Effector memory CD4-positive, alpha-beta T cell (primary cell): ENCODE data around the gene GCN1.
A peak's percentile ranks its signal among the peaks of the same experiment; 100 is the strongest.
"Not testable (repeated sequence)": the region's sequence is repeated elsewhere in the genome, so short reads cannot be mapped to it uniquely, and the experiment has no call there.

Experiments used
- DNase-seq, 3 donors: peaks; one replicate each; pipeline ENCODE4 v3.0.0-alpha.2; 2020
- H3K27ac ChIP-seq: 2 replicates; pipeline ENCODE4 v1.7.0; 2013; ENCODE audit warnings: mild to moderate bottlenecking, low read length, moderate library complexity; ENCODE audit not compliant: insufficient read depth, poor library complexity, severe bottlenecking
- H3K27me3 ChIP-seq: replicated peaks from 2 replicates; pipeline ENCODE4 v1.7.0; 2013; ENCODE audit warnings: mild to moderate bottlenecking, low read length; ENCODE audit not compliant: insufficient read depth, control insufficient read depth, poor library complexity, severe bottlenecking
- H3K36me3 ChIP-seq: 2 replicates; pipeline ENCODE4 v1.7.0; 2013; ENCODE audit warnings: mild to moderate bottlenecking, low read length, moderate library complexity; ENCODE audit not compliant: control insufficient read depth, insufficient read depth
- H3K4me1 ChIP-seq: 2 replicates; pipeline ENCODE4 v1.7.0; 2013; ENCODE audit warnings: low read length, mild to moderate bottlenecking; ENCODE audit not compliant: control insufficient read depth, insufficient read depth, poor library complexity, severe bottlenecking
- H3K4me3 ChIP-seq: 2 replicates; pipeline ENCODE4 v1.7.0; 2013; ENCODE audit warnings: low read length, low read depth, mild to moderate bottlenecking; ENCODE audit not compliant: insufficient read depth, poor library complexity, severe bottlenecking
- H3K9me3 ChIP-seq: 2 replicates; pipeline ENCODE4 v1.7.0; 2013; ENCODE audit warnings: mild to moderate bottlenecking, low read length, moderate library complexity; ENCODE audit not compliant: control insufficient read depth

Gene GCN1

DNA sequence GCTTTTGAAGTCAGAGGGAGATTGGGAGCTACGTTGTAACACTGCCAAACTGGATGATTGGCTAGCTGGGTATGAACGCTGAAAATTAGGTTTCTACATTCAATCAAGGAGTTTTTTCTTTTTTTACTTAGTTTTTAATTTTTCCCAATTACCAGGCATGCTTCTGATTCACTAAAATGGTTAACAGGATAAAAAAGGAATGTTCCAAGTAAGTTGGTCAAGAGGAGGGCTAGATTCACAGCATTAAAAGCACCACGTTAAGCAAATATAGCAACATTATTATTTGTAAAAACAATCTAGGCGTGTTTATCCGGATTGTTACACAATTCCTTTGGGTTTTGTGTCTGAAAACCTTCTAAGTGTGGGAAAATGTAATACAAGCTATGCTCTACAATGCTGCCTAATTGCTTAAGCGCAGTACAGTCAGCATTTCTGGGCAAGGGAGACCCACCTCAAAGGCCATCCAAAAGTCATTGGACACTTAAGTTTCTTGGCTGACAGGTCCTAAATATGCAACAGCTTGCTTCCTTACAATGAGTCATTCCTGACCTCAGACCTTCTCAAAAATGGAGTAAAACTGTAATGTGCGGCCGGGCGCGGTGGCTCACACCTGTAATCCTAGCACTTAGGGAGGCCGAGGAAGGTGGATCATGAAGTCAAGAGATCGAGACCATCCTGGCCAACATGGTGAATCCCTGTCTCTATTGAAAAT is 5.2 kb upstream of the GCN1 start:
- H3K9me3 ChIP-seq: no peaks in the 10 kb centered on the region
- H3K27me3 ChIP-seq: no peaks in the 10 kb centered on the region
- DNase-seq: peak in 2 of 3 donors; percentile 17 to 27
- peaks cover 30% of the 10 kb centered on the region for H3K36me3 ChIP-seq
- peaks cover 31% of the 10 kb centered on the region for H3K4me1 ChIP-seq
- peak overlapping the region; percentile 78 for H3K27ac ChIP-seq
- H3K4me3 ChIP-seq: peak overlapping the region; percentile 76

DNA sequence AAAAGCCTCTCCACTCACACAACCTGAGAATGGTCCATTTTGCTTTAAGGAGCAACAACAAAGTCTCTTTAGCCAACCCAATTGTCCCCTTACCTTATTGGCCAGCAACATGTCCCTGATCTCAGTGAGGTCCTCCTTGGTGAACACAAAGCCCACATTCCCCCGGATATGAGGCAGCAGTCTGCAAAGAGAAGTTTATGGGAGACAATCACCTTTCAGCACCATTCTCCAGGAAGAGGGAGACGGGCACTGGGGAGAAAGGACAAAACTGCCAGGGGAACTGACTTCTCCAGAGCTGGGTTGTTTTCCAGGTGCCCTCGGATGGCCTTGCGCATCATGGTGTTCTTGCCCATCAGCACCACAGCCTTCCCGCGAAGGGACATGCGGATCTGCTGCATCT is 4.5 kb upstream of the GCN1 start:
- Histone ChIP-seq H3K27ac (peak overlapping the region; percentile 78), H3K36me3 (peaks cover 30% of the 10 kb centered on the region), H3K4me3 (no peak overlapping the region), H3K27me3 (no peaks in the 10 kb centered on the region), H3K9me3 (no peaks in the 10 kb centered on the region), H3K4me1 (peaks cover 34% of the 10 kb centered on the region)
- no peak for DNase-seq

DNA sequence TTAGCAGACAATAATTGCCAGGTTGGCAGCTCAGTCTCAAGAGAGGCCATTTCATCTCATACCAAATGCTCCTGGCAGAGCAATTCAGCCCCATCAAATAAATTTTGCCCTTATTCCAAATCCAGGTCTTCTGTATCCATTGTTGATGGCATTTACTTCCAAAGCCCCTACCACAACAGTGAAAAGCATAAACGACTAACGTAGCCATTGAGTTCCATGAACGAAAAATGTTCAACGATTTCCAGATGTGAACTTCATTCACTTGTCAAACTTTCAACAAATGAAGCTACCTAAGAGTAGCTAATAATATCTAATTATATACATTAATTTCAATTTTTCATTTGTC is 3.0 kb upstream of the GCN1 start:
- Histone ChIP-seq H3K4me3 (no peak overlapping the region), H3K4me1 (peaks cover 40% of the 10 kb centered on the region), H3K27ac (no peak overlapping the region)

DNA sequence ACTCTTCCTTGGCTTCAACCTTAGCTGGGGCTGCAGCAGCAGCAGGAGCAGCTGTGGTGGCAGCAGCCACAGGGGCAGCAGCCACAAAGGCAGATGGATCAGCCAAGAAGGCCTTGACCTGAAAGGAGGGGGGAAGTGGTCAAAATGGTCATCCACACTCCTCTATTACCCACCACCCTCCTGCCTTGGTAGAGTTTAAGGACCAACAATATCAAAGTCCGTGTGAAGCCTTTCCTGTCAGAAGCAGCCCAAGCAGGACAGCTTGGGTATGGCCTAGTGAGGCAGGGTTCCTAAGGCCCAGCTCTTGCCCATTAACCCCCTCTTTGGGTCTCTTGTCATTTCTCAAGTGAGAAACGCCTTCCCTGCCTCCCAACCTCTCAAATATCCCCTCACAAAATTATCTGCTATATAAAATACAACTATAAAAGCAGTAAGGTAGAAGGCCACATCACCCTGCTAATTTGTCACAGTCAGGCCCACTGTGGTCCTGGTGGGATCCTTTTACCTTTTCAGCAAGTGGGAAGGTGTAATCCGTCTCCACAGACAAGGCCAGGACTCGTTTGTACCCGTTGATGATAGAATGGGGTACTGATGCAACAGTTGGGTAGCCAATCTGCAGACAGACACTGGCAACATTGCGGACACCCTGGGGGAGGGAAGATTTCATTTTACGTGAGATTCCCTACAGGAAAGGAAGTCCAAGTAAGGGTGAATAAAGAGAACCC is 2.5 kb upstream of the GCN1 start:
- not testable (repeated sequence) for H3K9me3 ChIP-seq, H3K27ac ChIP-seq, H3K4me3 ChIP-seq, H3K27me3 ChIP-seq, DNase-seq
- Histone ChIP-seq H3K36me3 (peaks cover 30% of the 10 kb centered on the region), H3K4me1 (peaks cover 35% of the 10 kb centered on the region)

More for the DNA sequence above, 3.0 kb upstream of the GCN1 start:
- H3K27me3 ChIP-seq: no peaks in the 10 kb centered on the region
- no peak for DNase-seq
- no peaks in the 10 kb centered on the region for H3K9me3 ChIP-seq
- peaks cover 30% of the 10 kb centered on the region for H3K36me3 ChIP-seq

GRCh38 chr12:120196363-120196762 is 1.8 kb upstream of the GCN1 start:
- Histone ChIP-seq H3K27ac (no peak overlapping the region), H3K27me3 (no peaks in the 10 kb centered on the region), H3K9me3 (no peaks in the 10 kb centered on the region), H3K4me1 (peaks cover 32% of the 10 kb centered on the region), H3K36me3 (peaks cover 30% of the 10 kb centered on the region), H3K4me3 (no peak overlapping the region)
- no peak for DNase-seq

- peak overlapping the region; percentile 88 for H3K27ac ChIP-seq
- peaks cover 40% of the 10 kb centered on the region for H3K36me3 ChIP-seq
- H3K4me1 ChIP-seq: peaks cover 21% of the 10 kb centered on the region
- H3K4me3 ChIP-seq: peak overlapping the region; percentile 86
- no peak for DNase-seq
- H3K27me3 ChIP-seq: no peaks in the 10 kb centered on the region
- H3K9me3 ChIP-seq: no peaks in the 10 kb centered on the region
Observed at GRCh38 chr12:120194226-120194533, 335 bp downstream of the GCN1 start.

GRCh38 chr12:120193286-120193685 is 1.2 kb downstream of the GCN1 start:
- not testable (repeated sequence) for H3K4me3 ChIP-seq
- peaks cover 40% of the 10 kb centered on the region for H3K36me3 ChIP-seq

DNA sequence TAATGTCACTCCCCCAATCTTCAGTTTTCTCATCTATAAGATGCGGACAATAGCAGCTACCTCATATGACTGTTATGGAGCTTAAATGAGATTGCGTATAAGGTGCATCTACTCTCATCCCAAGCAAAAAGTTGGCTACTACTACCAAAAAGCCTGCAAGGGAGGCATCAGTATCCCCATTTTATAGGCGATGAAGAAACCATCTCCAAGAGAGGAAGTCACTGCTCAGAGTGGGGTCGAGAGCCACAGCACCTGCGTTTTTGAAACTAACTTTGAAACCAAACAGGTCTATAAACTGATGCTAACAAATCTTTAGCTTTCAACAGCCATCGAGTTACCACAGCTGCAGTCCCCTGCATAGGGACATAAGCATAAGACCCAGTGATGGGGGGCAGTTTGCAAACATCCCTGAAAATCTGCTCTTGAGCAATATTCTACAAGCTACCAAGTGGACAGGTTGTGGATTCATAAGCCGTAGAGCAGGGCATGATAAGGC is 3.5 kb downstream of the GCN1 start:
- no peak for DNase-seq
- Histone ChIP-seq H3K27me3 (no peaks in the 10 kb centered on the region), H3K9me3 (no peaks in the 10 kb centered on the region), H3K4me1 (peaks cover 16% of the 10 kb centered on the region), H3K27ac (no peak overlapping the region), H3K4me3 (no peak overlapping the region), H3K36me3 (peaks cover 43% of the 10 kb centered on the region)

More at GRCh38 chr12:120193286-120193685, 1.2 kb downstream of the GCN1 start:
- not testable (repeated sequence) for H3K27me3 ChIP-seq, H3K27ac ChIP-seq, DNase-seq, H3K9me3 ChIP-seq
- peaks cover 16% of the 10 kb centered on the region for H3K4me1 ChIP-seq

DNA sequence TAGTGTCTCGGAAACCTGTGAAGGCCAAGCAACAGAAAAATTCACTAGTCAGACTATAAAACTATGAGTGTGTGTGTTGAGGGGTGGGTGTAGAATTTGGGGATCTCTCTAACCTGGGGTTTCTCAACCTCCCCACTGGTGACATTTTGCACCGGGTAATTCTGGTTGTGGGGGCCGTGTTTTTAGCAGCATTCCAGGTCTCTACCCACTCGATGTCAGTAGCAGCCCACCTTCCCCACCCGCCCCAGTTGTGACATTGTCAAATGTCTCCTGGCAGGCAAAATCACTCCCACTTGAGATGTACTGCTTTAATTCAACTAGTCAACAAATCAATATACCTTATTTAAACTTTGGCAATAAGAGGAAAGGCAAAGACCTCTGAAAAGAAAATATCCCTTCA is 4.1 kb downstream of the GCN1 start:
- H3K27ac ChIP-seq: no peak overlapping the region
- H3K4me3 ChIP-seq: no peak overlapping the region
- no peak for DNase-seq
- no peaks in the 10 kb centered on the region for H3K9me3 ChIP-seq
- peaks cover 15% of the 10 kb centered on the region for H3K4me1 ChIP-seq
- peaks cover 43% of the 10 kb centered on the region for H3K36me3 ChIP-seq
- H3K27me3 ChIP-seq: no peaks in the 10 kb centered on the region

DNA sequence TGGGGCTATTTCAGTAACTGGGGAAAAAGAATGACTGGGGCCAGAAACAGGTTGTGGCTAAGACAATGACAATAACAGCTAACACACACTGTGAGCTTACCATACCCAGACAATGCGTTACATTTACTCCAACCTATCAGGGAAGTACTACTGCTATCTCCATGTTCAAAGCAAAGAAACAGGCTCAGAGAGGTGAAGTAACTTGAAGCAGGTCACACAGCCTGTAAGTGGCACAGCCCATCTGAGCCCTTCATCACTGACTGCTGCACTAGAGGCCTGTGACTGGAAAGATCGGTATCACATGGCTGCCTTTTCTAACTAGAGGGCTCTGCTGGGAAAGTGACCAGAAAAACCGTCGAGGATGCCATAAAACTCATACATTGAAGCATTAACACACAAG is 7.9 kb downstream of the GCN1 start:
- H3K4me1 ChIP-seq: no peaks in the 10 kb centered on the region
- H3K4me3 ChIP-seq: no peak overlapping the region
- no peak for DNase-seq
- H3K27me3 ChIP-seq: no peaks in the 10 kb centered on the region
- no peaks in the 10 kb centered on the region for H3K9me3 ChIP-seq
- peaks cover 76% of the 10 kb centered on the region for H3K36me3 ChIP-seq
- H3K27ac ChIP-seq: no peak overlapping the region
